Effector memory CD4-positive, alpha-beta T cell (primary cell): ENCODE data around the gene TRIM38.

Experiments used
- DNase-seq, 3 donors: peaks; one replicate each; pipeline ENCODE4 v3.0.0-alpha.2; 2020
- H3K27ac ChIP-seq: 2 replicates; pipeline ENCODE4 v1.7.0; 2013; ENCODE audit warnings: mild to moderate bottlenecking, low read length, moderate library complexity; ENCODE audit not compliant: insufficient read depth, poor library complexity, severe bottlenecking
- H3K27me3 ChIP-seq: replicated peaks from 2 replicates; pipeline ENCODE4 v1.7.0; 2013; ENCODE audit warnings: mild to moderate bottlenecking, low read length; ENCODE audit not compliant: insufficient read depth, control insufficient read depth, poor library complexity, severe bottlenecking
- H3K36me3 ChIP-seq: 2 replicates; pipeline ENCODE4 v1.7.0; 2013; ENCODE audit warnings: mild to moderate bottlenecking, low read length, moderate library complexity; ENCODE audit not compliant: control insufficient read depth, insufficient read depth
- H3K4me1 ChIP-seq: 2 replicates; pipeline ENCODE4 v1.7.0; 2013; ENCODE audit warnings: low read length, mild to moderate bottlenecking; ENCODE audit not compliant: control insufficient read depth, insufficient read depth, poor library complexity, severe bottlenecking
- H3K4me3 ChIP-seq: 2 replicates; pipeline ENCODE4 v1.7.0; 2013; ENCODE audit warnings: low read length, low read depth, mild to moderate bottlenecking; ENCODE audit not compliant: insufficient read depth, poor library complexity, severe bottlenecking
- H3K9me3 ChIP-seq: 2 replicates; pipeline ENCODE4 v1.7.0; 2013; ENCODE audit warnings: mild to moderate bottlenecking, low read length, moderate library complexity; ENCODE audit not compliant: control insufficient read depth

The TRIM38 gene

GRCh38 chr6:25953733-25954132 lies 8.9 kb upstream of the TRIM38 start:
- DNase-seq, result no peak
- no peak overlapping the region for H3K27ac ChIP-seq

GRCh38 chr6:25954756-25955155 lies 7.8 kb upstream of the TRIM38 start:
- peaks cover 7% of the 10 kb centered on the region for H3K4me1 ChIP-seq
- H3K4me3 ChIP-seq, result no peak overlapping the region
- DNase-seq, result no peak

More at GRCh38 chr6:25953733-25954132, 8.9 kb upstream of the TRIM38 start:
- Histone ChIP-seq H3K27me3 (no peaks in the 10 kb centered on the region), H3K36me3 (no peaks in the 10 kb centered on the region), H3K4me1 (peaks cover under 1% of the 10 kb centered on the region), H3K4me3 (no peak overlapping the region), H3K9me3 (no peaks in the 10 kb centered on the region)

GRCh38 chr6:25956226-25956625 lies 6.4 kb upstream of the TRIM38 start:
- H3K4me1 ChIP-seq, result peaks cover 18% of the 10 kb centered on the region

More at GRCh38 chr6:25954756-25955155, 7.8 kb upstream of the TRIM38 start:
- Histone ChIP-seq H3K27ac (no peak overlapping the region), H3K9me3 (no peaks in the 10 kb centered on the region), H3K27me3 (no peaks in the 10 kb centered on the region), H3K36me3 (no peaks in the 10 kb centered on the region)

GRCh38 chr6:25958700-25959162 lies 3.9 kb upstream of the TRIM38 start:
- peak overlapping the region; percentile 37 for H3K4me3 ChIP-seq
- no peak for DNase-seq
- peak overlapping the region; percentile 45 for H3K27ac ChIP-seq
- peaks cover 31% of the 10 kb centered on the region for H3K4me1 ChIP-seq
- H3K27me3 ChIP-seq, result no peaks in the 10 kb centered on the region
- H3K9me3 ChIP-seq, result no peaks in the 10 kb centered on the region
- H3K36me3 ChIP-seq, result no peaks in the 10 kb centered on the region

More at GRCh38 chr6:25956226-25956625, 6.4 kb upstream of the TRIM38 start:
- Histone ChIP-seq H3K4me3 (no peak overlapping the region), H3K27me3 (no peaks in the 10 kb centered on the region), H3K9me3 (no peaks in the 10 kb centered on the region), H3K27ac (no peak overlapping the region), H3K36me3 (no peaks in the 10 kb centered on the region)
- no peak for DNase-seq

- Histone ChIP-seq H3K9me3 (no peaks in the 10 kb centered on the region), H3K4me3 (peak overlapping the region; percentile 20), H3K27ac (peak overlapping the region; percentile 85), H3K27me3 (no peaks in the 10 kb centered on the region), H3K4me1 (peaks cover 42% of the 10 kb centered on the region), H3K36me3 (peaks cover 2% of the 10 kb centered on the region)
- DNase-seq, result no peak
Measured at GRCh38 chr6:25959890-25960536, 2.6 kb upstream of the TRIM38 start.

- no peak for DNase-seq
- Histone ChIP-seq H3K4me3 (no peak overlapping the region), H3K9me3 (no peaks in the 10 kb centered on the region), H3K4me1 (peaks cover 46% of the 10 kb centered on the region), H3K27me3 (no peaks in the 10 kb centered on the region), H3K27ac (peak overlapping the region; percentile 85), H3K36me3 (peaks cover 6% of the 10 kb centered on the region)
Measured at GRCh38 chr6:25960734-25961133, 1.9 kb upstream of the TRIM38 start.

- no peaks in the 10 kb centered on the region for H3K9me3 ChIP-seq
- peak overlapping the region; percentile 85 for H3K27ac ChIP-seq
- DNase-seq, result no peak
- peaks cover 12% of the 10 kb centered on the region for H3K36me3 ChIP-seq
- peak overlapping the region; percentile 58 for H3K4me3 ChIP-seq
- no peaks in the 10 kb centered on the region for H3K27me3 ChIP-seq
- H3K4me1 ChIP-seq, result peaks cover 55% of the 10 kb centered on the region
Measured at GRCh38 chr6:25961619-25962148, 918 bp upstream of the TRIM38 start.

- peak overlapping the region; percentile 33 for H3K27ac ChIP-seq
- peaks cover 68% of the 10 kb centered on the region for H3K4me1 ChIP-seq
- no peak for DNase-seq
- peaks cover 29% of the 10 kb centered on the region for H3K36me3 ChIP-seq
- H3K9me3 ChIP-seq, result no peaks in the 10 kb centered on the region
- H3K4me3 ChIP-seq, result peak overlapping the region; percentile 58
- H3K27me3 ChIP-seq, result no peaks in the 10 kb centered on the region
Measured at GRCh38 chr6:25963426-25964123, 973 bp downstream of the TRIM38 start.

GRCh38 chr6:25965058-25965457 lies 2.5 kb downstream of the TRIM38 start:
- H3K9me3 ChIP-seq, result no peaks in the 10 kb centered on the region
- peaks cover 58% of the 10 kb centered on the region for H3K4me1 ChIP-seq
- H3K36me3 ChIP-seq, result peaks cover 39% of the 10 kb centered on the region

GRCh38 chr6:25966711-25967110 lies 4.1 kb downstream of the TRIM38 start:
- Histone ChIP-seq H3K36me3 (peaks cover 55% of the 10 kb centered on the region), H3K4me3 (peak overlapping the region; percentile 7), H3K9me3 (no peaks in the 10 kb centered on the region), H3K4me1 (peaks cover 45% of the 10 kb centered on the region), H3K27me3 (no peaks in the 10 kb centered on the region), H3K27ac (no peak overlapping the region)
- no peak for DNase-seq

More at GRCh38 chr6:25965058-25965457, 2.5 kb downstream of the TRIM38 start:
- no peak for DNase-seq
- Histone ChIP-seq H3K27ac (no peak overlapping the region), H3K4me3 (no peak overlapping the region), H3K27me3 (no peaks in the 10 kb centered on the region)
